Skin of body (tissue), 2 donors: ENCODE measurements around the gene FYN. TPM values are rescaled to one million over a fixed set of nuclear protein-coding genes. Genes with fewer than 3 reads are reported as not detected.

Source experiments
- DNase-seq: peaks from one replicate; lab custom pipeline; 2025; lab: John Stamatoyannopoulos, UW
- total RNA-seq: library from RNA; depleted of rRNA; stranded (reverse); fragments of >200 nt; gene quantifications from one replicate; pipeline ENCODE4 v1.2.3, GENCODE V29; 2014

The FYN gene
- total RNA-seq, 1 donor from 2014 or later = 145 TPM

DNA sequence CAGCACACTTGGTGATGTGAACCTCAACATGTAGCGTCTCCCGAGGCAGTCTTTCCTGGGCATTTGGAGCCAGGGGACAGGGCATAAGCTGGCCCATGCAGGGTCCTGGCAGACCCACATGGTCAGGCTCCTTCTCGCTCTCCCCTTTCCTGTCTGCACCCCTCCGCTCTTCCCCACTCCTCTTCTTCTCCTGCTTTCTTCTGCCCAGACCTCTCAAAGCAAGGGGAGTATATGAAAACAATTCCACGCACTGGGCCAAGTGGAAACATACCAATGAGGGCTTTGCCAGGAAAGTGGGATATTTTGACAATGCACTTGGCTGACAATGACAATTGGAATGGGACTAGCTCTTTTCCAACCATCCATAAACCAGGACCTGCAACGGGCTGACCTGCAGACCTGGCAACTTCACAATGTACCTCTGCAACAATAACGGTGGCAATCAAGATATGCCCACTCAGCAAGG is 208.7 kb downstream of the FYN start:
- DNase-seq = no peak

DNA sequence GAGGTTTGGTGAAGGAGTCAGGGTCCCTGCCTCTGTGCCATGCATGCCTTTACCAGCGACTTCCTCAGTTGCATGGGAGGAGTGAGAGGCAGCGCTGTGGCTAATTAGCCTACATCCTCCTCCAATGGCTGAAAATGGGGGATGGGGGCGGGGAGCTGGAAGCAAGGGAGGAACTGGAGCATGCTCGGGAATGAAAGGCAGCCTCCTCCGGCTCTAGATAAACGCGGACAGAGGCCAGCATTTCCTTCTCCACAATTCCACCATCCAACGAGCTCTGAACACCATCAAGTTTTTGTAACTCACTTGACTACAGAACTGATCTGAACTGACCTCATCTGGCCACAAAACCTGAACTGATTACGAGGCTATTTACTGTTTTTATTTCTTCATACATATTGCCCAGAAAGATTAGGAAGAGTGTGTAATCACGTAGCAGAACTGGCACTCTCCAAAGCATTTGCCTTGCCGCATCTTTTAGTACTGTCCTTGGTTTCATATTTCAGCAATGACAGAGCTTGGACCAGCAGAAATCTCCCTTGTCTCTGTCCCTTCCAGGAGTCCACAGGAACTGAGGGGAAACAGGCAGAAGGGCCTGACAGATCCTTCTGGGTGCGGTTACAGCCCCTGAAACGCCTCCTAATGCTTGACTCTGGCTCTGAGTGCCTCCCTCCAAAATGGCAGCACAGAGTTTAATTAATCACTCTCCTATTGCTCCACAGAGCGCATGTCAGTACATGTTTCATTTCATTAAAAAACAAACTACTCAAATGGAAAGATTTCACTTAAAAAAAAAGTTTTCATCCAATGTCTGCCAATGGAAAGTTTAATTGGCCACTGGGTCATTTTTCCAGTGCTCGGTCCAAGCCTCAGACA is 209.3 kb downstream of the FYN start:
- DNase-seq = peak; percentile 82

DNA sequence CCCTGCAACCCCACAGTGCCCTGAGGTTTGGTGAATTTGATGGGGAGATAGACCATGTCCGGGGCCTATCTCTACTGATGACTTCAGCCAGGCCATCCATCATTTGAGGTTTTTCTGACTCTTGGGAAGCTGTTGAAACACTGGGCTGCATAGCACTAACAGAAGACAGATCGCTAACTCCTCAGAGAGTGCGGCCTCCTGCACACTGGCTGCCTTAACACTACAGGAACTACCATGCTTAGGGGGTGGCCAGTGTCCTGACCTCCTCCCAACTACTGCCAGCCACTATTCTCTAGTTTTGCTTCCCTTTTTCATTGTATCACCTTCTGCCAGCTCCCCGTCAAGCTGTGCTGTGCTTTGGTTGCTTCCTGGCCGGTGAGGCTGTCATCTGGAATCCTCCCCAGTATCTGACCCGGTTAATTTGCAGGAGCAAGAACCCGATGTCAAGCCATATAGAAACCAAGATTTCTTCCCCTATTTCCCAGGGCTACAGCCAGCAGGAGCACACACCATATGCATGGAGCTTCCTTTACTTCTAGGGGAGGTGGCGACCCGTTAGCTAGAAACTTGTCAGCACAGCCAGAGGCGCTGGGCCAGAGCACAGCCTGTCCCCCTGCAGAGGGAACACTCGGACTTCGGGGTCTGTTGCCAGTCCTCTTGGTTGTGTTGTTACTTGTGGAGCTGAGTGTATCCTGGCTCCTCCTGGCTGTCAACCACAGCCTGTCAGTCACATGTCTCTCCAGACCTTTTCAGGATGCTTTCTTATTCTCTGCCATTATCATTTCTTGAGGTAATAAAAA is 210.3 kb downstream of the FYN start:
- DNase-seq = no peak

DNA sequence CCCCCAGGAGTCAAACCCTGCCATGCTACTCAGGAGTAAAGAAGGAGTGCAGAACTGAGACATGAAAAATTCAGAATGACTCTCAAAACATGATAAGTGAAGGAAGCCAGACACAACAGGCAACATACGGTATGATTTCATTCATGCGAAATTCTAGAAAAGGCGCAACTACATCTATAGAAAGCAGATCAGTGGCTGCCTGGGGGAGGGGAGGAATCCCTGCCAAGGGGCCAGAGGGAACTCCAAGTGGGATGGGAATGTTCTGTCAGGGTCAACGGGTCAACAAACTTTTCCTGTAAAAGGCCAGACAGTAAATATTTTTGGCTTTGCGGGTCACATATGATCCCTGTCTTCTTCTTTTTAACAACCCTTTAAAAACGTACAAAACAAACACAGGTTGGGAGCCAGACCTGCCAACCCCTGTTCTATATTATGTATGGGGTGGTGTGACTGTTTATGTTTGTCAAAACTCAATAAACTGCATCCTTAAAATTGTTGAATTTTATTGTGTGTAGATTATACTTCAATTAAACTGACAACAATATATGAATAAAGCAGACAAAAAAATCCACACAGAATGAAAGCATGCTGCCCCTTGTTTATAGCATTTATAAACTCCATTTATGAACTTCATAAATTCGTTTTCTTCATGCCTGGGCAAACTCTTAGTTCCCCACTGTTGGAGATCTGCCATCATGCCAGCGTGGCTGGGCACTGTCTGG is 211.0 kb downstream of the FYN start:
- DNase-seq = peak; percentile 41

DNA sequence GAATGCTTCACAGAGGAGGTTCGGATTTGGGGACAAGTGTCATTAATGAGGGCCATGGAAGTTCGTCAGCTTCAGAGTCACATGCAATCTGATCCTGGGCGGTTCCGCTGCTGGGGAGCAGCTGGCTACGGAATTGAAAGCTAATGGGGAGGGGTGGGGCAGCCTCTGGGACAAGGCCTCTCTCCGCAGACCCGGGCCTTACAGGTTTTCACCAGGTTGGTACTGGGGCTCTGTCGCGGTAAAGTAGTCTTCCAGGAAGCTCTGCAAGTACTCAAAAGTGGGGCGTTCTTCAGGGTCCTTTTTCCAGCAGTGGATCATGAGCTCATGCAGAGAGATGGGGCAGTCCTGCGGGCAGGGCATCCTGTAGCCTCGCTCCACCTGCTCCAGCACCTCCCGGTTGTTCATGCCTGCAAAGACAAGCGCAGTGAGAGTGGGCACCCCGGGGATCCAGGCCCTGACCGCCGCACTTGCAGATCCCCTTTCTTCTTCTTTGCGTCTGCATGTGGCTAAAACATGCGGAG is 211.7 kb downstream of the FYN start:
- peak; percentile 70 for DNase-seq

DNA sequence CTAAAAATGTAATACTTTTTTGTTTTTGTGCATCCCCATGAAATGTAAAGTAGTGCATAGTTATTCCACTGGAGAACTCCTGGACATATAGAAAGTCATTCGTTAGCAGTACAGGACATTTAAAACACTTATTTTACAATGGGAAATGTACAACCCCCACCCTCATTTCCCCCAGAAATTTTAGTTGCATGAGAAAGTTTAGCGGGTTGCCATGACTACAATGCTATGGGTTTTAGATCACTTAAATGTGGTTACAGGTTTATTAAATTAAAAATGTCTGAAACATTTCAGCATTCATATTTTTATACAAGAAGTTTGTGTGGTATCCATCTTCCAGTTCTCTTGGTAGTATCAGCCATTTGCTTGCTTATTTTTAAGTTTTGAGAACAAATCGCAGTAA is 212.7 kb downstream of the FYN start:
- no peak for DNase-seq

DNA sequence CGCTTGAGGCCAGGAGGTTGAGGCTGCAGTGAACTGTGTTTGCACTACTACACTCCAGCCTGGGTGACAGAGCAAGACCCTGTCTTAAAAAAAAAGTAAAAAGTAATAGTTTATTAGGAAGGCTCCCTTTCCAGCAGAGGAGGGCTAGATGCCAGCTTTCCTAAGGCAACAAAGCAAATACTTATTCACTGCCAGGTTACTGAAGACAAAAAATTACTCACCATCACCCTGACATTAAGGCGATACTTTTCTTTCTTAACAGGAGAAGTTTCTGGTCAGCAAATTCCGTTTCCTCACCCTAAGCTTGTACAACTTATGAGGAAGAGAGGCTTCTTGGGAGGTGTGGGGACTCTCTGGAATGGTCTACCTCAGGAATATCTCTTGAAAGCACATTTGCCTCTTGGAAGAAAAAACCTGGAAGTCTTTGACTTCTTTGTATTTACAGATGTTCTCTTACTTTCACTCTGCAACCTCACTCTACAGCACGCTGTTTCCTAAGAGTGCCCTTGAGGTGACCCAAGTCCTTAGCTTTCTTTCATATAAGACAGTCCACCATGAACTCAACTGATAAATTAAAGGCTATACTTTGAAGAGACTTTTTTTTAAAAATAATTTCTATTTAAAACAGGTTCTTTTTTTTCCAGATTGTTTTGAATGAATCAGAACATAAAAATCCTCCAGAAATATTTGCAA is 214.6 kb downstream of the FYN start:
- DNase-seq = no peak

DNA sequence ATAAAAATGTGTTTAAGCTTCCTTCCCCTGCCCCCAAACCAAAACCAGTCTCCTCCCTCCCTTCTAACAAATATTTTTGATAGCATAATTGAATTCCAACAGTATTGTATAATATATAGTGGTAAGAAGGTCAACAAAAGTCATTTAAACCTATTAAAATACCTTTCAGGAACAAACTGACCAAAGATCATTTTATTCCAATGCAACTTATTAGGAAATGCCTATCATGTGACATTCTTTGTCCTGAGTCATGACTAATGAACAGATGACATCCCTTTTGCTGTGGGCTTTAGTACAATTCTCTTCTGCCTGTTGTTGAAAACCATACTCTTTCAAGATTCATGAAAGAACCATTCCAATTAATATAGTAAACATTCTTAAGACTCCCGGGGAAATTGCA is 216.1 kb downstream of the FYN start:
- DNase-seq = no peak

DNA sequence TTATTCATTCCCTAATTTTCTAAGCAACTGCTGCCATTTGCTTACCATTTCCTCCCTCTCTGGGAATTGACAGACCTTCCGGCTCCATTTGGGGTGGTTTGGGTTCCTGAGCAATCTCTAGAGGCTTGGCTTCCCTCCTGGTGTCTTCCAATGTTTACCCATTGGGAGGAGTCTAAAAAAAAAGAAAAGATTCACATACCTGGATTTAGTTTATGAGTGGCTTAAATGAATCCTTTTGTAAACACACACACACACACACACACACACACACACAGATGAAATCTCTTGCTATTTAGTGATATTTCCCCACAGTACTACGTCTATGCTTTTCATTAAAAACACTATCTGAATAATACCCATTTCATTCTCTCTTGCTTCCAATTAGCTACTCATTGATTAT is 219.3 kb downstream of the FYN start:
- DNase-seq = no peak

DNA sequence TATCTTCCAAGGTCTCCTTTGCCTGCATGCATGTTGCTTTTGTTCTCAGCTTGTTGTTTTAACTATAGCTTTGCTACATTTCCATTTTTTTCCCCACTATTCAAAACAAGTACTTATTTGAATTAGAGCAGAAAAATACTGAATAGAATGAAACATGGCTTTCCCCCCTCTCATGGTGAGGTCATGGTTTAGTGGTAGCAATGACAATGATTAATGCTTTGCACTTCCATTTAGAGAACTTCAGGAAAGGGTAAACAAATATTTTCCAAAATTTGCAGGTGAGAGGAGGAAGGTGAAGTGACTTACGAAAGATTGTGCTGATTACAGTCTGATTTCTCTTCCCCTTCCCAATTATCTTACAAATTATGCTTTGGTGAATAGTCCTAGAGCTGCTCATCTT is 219.8 kb downstream of the FYN start:
- DNase-seq = no peak

DNA sequence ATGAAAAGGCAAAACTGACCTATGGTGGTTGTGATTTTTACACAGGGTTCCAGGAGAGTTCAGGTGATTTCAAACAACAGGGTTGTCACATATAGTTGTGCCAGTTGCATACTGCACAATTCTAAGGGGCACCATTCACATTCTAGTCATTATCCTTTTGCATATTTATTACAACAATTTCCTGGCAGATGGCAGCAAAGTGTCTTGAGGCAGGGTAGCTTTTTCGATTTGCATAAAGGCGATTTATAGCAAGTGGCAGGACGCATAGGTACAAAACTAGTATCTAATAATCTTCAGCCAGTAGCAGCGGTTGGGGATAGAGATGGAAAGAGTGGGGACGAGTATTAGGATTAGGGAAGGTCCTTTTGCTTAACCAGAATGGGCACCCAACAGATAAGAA is 221.1 kb downstream of the FYN start:
- DNase-seq = no peak

DNA sequence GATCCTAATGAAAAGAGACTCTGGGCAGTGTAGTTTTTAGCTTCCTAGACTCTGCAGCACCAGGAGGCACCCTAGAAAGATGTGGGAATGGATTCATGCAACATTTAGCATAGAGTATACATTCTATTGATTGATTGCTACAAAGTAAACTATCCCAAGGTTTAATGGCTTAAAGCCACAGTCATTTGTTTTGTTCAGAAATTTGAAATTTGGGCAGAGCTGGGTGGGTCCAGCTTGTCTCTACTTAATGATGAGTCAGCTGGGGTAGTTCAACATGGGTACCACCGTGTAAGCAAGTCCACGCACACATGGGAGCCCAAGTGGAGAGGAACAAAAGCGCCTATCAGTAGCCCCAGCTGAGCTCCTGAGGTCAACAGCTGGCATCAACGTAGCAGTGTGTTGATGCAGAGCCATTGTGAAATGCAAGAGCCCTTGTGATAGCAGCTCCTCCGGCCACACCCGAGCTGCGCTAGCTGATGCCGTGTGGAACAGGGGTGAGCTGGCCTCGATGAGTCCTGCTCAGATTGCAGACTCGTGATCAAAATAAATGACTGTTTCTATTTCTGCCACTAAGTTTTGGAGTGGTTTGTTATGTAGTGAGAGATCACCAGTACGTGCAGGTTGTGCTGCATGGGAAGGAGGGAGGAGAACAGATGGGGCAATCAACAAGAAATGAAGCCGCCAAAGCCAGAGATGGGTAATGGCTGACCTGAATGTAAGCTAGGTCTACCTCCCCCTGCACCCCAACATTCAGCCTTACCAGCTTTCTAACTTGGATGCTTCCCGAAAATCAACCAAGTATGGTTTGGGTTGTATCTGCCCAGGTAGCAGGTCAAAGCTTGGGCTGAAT is 221.8 kb downstream of the FYN start:
- no peak for DNase-seq

DNA sequence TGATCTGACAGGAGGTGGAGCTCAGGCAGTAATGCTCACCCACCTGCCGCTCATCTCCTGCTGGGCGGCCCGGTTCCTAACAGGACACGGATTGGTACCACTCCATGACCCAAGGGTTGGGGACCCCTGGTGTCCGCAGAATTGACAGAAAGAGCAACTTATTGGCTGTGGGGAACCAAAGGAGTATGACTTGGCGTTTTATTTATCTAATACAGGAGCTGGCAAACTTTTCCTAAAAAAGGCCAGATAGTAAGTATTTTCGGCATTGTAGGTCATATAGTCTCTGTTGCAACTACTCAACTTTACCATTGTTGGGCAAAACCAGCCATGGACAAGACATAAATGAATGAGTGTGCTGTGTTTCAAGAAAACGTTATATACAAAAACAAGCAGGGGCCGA is 223.2 kb downstream of the FYN start:
- no peak for DNase-seq

DNA sequence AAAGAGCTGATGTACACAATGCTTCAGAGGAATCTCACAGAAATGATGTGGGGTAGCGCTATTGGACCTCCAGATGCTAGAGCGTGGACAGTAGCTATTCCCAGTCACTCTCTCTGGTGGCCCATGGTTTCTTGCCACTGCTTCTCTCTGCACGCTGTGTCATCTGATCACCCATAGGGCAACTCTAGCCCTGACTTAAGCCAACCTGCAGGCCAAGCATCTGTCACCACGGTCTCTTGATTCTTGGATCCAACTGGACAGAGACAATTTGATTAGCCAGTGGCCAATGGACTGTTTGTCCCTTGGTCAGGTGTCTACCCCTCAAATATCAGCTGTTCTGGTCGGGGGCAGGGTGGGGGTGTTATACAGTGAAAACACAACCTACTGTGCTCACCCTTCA is 225.2 kb downstream of the FYN start:
- DNase-seq = no peak

DNA sequence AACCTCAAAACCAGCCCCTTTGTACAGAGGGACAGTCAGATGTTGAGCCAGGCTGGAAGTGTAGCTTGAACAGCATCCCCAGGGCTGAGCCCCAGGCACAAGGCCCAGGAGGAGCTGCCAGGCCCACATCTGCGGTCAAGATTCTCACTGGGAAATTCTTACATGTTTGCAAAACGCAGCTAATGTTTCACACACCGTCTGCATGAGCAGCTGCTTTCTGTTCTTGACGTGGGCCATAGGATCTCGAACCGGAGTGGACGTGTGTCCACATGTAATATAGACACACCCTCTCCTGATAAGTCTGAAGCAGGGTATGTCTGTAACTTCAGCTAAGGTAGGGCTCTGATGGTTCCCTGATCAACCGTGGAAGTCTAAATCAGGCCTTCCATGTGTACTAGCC is 226.3 kb downstream of the FYN start:
- DNase-seq = peak; percentile 84

DNA sequence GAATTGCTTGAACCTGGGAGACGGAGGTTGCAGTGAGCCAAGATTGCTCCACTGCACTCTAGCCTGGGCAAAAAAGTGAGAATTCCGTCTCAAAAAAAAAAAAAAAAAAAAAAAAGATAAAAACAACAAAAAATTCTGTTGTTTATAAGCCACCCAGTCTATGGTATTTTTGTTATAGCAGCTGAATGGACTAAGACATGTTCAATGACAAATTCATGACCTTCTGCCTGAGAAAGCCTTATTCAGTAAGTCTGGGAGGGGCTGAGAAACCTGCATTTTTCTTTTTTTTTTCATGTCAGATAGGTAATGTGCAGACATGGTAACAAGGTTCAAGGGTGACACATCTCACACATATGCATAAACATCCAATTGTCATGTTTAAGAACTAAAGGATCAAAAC is 227.2 kb downstream of the FYN start:
- DNase-seq = no peak

DNA sequence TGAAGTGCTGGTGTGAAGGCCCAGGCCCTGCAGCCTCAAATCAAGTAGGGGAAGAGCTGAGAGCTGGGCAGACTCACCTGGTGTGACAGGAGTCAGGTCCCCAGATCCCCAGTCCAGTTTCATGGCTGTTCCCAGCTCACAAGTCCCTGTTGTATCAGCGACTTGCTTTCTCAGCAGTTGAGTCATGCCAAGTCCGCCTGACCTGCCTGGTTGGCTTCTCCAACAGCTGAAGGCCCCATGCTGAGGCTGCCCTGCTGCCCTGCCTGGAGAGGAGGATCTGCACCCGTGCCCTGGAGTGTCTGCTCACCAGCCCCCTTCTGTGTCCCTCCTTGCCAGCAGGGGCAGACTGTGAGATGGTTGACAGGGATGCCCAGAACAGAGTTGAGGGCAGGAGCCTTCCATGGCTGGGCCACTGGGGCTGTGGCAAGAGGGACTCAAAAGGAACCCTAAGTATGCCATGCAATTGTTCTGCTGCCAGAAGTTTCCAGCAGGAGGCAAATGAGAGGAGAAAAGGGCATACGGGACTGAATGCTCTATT is 228.3 kb downstream of the FYN start:
- DNase-seq = no peak

DNA sequence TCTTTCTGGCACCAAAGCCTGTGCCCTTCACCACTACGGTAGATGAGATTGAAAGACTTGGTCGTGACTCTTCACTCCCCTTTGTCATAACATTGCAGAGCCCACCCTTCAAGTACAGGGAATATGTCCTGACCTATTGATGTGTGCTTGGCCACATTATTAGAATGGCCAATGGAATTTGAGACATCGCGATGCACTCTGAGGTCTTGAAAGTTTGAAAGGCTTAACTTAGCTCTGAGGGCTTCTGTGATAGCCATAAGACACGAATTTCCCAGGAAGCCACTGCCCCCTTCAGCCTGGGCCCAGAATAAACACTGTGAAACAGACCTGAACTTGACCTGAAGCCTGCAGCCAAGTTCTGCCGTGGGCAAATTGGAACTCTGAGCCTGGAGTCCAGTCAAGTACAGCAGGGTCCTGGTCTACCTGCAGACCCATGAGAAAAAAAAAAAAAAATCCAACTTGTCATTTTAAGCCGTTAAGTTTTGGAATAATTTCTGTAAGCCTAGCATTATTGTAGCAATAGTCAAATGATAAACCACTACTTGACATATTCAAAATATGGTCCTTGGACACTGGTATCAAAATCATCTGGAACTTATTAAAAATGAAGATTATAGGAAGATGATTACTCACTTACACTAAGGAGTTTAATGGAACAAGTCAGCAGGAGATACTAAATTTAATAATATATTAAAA is 230.6 kb downstream of the FYN start:
- DNase-seq = peak; percentile 34

DNA sequence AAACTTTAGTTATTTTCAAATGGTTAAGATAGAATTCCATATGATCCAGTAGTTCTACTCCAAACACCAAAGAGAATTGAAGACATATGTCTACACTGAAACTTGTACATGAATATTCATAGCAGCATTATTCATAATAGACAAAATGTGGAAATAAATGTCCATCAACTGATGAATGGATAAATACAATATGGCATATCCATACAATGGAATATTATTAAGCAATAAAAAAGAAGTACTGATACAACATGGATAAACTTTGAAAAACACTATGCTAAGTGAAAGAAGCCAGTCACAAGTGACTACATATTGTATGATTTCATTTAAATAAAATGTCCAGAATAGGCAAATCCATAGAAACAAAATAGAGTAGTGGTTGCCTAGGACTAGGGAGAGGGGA is 234.0 kb downstream of the FYN start:
- DNase-seq = no peak
